HL-60 (cell line): Measurements from ENCODE around the gene EPHB2.

Source experiments
- DNase-seq, 2 experiments: peaks; one replicate each; pipeline ENCODE4 v3.0.0-alpha.2; 2010 to 2020; ENCODE audit warnings: low read depth in 1 of 2, low spot score in 1 of 2
- H3K27ac ChIP-seq: fragments of 250-450 bp; sonication (Bioruptor Pico); replicated peaks from 2 replicates; pipeline ENCODE4 v1.5.1; 2020; ENCODE audit warnings: mild to moderate bottlenecking, moderate library complexity
- H3K27me3 ChIP-seq: fragments of 250-450 bp; sonication (Bioruptor Pico); 2 replicates; pipeline ENCODE4 v1.5.1; 2021; ENCODE audit warnings: mild to moderate bottlenecking, moderate library complexity; ENCODE audit not compliant: insufficient read depth, poor library complexity, severe bottlenecking
- H3K4me3 ChIP-seq: replicated peaks from 2 replicates; pipeline ENCODE4 v1.5.1; 2011; ENCODE audit warnings: mild to moderate bottlenecking, control low read depth, low read length; ENCODE audit not compliant: insufficient read depth
- GABPA ChIP-seq: IDR thresholded peaks from 2 replicates; pipeline ENCODE4 v1.6.1; 2012; ENCODE audit warnings: low read depth
- POLR2AphosphoS5 ChIP-seq: IDR thresholded peaks from 2 replicates; pipeline ENCODE4 v1.6.1; 2012; ENCODE audit warnings: low read depth
- SPI1 ChIP-seq: IDR thresholded peaks from 2 replicates; pipeline ENCODE4 v1.6.1; 2012; ENCODE audit warnings: low read depth, mild to moderate bottlenecking, borderline replicate concordance
- TF ChIP-seq, protein P1 (sequence below): IDR thresholded peaks from one replicate; pipeline ENCODE4 v1.5.1; 2011; ENCODE audit warnings: low read length, control low read depth, inconsistent platforms; ENCODE audit not compliant: insufficient read depth
- TF ChIP-seq, protein P2 (sequence below): IDR thresholded peaks from 2 replicates; pipeline ENCODE4 v1.6.1; 2012; ENCODE audit warnings: low read depth; ENCODE audit not compliant: insufficient replicate concordance

Gene EPHB2

DNA sequence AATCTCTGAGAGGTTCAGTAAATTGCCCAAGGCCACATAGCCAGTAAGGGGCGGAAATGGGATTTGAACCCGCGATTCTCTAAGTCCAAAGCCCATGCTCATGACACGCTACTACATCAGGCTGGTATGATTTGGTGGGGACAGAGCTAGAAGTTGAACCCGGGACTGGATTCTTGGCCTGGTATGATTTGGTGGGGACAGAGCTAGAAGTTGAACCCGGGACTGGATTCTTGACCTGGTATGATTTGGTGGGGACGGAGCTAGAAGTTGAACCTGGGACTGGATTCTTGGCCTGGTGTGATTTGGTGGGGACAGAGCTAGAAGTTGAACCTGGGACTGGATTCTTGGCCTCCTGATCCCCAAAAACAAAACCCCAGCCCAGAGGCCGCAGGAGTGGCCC is 23.0 kb downstream of the EPHB2 start:
- Histone ChIP-seq H3K4me3 (no peak overlapping the region), H3K27ac (no peak overlapping the region), H3K27me3 (no peaks in the 10 kb centered on the region)
- TF ChIP-seq GABPA, result no peak
- TF ChIP-seq, protein P1, sequence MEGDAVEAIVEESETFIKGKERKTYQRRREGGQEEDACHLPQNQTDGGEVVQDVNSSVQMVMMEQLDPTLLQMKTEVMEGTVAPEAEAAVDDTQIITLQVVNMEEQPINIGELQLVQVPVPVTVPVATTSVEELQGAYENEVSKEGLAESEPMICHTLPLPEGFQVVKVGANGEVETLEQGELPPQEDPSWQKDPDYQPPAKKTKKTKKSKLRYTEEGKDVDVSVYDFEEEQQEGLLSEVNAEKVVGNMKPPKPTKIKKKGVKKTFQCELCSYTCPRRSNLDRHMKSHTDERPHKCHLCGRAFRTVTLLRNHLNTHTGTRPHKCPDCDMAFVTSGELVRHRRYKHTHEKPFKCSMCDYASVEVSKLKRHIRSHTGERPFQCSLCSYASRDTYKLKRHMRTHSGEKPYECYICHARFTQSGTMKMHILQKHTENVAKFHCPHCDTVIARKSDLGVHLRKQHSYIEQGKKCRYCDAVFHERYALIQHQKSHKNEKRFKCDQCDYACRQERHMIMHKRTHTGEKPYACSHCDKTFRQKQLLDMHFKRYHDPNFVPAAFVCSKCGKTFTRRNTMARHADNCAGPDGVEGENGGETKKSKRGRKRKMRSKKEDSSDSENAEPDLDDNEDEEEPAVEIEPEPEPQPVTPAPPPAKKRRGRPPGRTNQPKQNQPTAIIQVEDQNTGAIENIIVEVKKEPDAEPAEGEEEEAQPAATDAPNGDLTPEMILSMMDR, result no peak
- TF ChIP-seq POLR2AphosphoS5, result no peak
- no peak for TF ChIP-seq SPI1
- TF ChIP-seq, protein P2, sequence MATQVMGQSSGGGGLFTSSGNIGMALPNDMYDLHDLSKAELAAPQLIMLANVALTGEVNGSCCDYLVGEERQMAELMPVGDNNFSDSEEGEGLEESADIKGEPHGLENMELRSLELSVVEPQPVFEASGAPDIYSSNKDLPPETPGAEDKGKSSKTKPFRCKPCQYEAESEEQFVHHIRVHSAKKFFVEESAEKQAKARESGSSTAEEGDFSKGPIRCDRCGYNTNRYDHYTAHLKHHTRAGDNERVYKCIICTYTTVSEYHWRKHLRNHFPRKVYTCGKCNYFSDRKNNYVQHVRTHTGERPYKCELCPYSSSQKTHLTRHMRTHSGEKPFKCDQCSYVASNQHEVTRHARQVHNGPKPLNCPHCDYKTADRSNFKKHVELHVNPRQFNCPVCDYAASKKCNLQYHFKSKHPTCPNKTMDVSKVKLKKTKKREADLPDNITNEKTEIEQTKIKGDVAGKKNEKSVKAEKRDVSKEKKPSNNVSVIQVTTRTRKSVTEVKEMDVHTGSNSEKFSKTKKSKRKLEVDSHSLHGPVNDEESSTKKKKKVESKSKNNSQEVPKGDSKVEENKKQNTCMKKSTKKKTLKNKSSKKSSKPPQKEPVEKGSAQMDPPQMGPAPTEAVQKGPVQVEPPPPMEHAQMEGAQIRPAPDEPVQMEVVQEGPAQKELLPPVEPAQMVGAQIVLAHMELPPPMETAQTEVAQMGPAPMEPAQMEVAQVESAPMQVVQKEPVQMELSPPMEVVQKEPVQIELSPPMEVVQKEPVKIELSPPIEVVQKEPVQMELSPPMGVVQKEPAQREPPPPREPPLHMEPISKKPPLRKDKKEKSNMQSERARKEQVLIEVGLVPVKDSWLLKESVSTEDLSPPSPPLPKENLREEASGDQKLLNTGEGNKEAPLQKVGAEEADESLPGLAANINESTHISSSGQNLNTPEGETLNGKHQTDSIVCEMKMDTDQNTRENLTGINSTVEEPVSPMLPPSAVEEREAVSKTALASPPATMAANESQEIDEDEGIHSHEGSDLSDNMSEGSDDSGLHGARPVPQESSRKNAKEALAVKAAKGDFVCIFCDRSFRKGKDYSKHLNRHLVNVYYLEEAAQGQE, result no peak
- DNase-seq, result no peak

DNA sequence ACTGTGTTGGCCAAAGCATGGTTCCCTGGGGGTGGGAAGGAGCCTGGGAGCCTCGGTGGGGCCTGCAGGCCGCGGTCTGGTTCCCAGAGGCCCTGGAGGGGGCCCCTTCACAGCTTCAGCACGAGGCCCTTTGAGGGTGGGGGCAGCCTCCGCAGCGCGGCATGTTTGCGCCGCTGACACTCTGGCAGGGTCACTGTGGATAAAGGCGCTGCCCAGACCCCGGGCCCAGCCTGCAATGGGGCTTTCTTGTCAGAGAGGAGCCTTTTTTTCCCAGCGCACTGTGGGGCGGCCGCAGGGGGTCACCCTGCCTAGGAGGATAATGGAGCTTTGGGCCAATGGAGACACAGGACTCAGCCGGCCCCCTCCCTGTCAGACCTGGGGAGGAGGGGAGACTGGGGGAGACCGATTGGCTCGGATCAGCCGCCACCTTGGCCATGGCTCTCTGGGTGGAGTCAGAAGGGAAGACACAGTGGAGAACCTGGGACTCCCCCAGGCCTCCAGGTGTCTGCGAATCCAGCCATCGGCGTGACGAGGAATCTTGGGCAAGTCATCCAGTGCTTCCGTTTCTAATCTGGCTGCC is 26.0 kb downstream of the EPHB2 start:
- Histone ChIP-seq H3K27me3 (no peaks in the 10 kb centered on the region), H3K4me3 (no peak overlapping the region), H3K27ac (no peak overlapping the region)
- no peak for TF ChIP-seq SPI1
- no peak for DNase-seq

DNA sequence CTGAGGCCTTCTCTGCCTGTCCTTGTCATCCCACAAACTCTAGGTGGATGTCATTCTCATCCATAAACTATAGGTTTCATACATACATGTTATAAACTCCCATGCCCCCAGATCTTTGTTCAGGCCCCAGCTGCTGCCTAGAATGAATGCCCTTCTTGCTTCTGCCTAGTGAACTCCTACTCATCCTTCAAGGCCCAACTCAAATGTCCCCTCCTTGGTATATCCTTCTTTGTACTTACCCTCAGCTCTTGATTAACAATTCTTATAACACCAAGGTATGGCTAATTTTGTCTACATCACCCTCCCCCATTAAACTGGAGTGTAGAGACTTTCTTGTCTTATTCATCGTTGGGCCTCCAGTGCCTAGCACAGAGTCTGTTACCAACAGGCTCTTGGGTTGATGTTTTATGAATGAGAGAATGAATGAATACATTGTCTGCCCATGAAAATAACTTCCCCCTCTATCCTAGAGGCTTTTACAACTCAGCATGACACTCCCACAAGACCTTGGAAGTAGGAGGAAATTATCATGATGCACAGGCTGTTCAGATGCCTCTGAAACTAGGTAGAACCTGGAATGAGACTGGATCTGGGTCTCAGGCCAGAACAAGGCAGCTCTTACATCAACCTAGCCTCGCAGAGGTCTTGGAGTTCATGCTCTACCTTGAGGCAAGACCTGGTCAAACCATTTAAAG is 26.9 kb downstream of the EPHB2 start:
- Histone ChIP-seq H3K27me3 (peaks cover 2% of the 10 kb centered on the region), H3K4me3 (no peak overlapping the region), H3K27ac (no peak overlapping the region)
- TF ChIP-seq SPI1, result no peak
- no peak for TF ChIP-seq POLR2AphosphoS5
- no peak for TF ChIP-seq GABPA
- TF ChIP-seq, protein P1, result no peak
- TF ChIP-seq, protein P2, result no peak
- DNase-seq, result no peak

DNA sequence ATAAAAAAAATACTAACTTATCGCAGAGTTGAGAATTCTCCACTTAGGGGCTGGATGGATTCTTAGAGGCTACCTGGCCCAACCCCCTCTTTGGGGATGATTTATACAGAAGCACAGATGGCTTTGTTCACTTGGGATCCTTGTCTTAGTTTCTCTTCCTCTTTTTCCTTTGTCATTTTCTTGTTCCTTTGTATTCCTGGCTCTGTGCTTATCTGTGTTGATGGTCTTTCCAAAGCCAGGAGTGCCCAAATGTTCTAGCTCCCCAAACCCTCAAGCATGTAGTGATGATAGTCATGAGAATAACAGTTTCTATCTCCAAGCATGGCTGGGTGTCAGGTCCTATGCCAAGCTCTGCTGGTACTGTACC is 27.4 kb downstream of the EPHB2 start:
- Histone ChIP-seq H3K4me3 (no peak overlapping the region), H3K27ac (no peak overlapping the region), H3K27me3 (peaks cover 4% of the 10 kb centered on the region)
- TF ChIP-seq SPI1, result peak; percentile 15; the same call in 1 of the 2 replicates
- TF ChIP-seq, protein P1, result no peak
- no peak for DNase-seq
